Transverse colon (tissue), 4 donors: Measurements from ENCODE around the gene ABCG8. TPM values are rescaled to one million over a fixed set of nuclear protein-coding genes. Genes with fewer than 3 reads are reported as not detected.

Experiments
- DNase-seq: peaks from one replicate; pipeline ENCODE4 v3.0.0-alpha.2; 2019
- H3K27ac ChIP-seq, 4 donors: fragments of 200-600 bp; sonication (generic); 2 replicates each; pipeline ENCODE4 v1.5.1; 2016 to 2018; ENCODE audit warnings: inconsistent platforms in 4 of 4
- H3K27me3 ChIP-seq: fragments of 200-600 bp; sonication (generic); 2 replicates; pipeline ENCODE4 v1.5.1; 2017; ENCODE audit warnings: inconsistent platforms
- H3K36me3 ChIP-seq, 4 donors: fragments of 200-600 bp; sonication (generic); 2 replicates each; pipeline ENCODE4 v1.5.1; 2017 to 2019; ENCODE audit warnings: inconsistent platforms in 4 of 4
- H3K4me1 ChIP-seq, 4 donors: fragments of 200-600 bp; sonication (generic); 2 replicates each; pipeline ENCODE4 v1.5.1; 2017 to 2020; ENCODE audit warnings: inconsistent platforms in 4 of 4
- H3K4me3 ChIP-seq, 4 donors: fragments of 200-600 bp; sonication (generic); 1 replicate in 1 of 4; 2 replicates in 3 of 4; pipeline versions ENCODE4 v1.5.1 to v1.6.1; 2017 to 2019; ENCODE audit warnings: inconsistent platforms in 4 of 4
- H3K9me3 ChIP-seq, 2 donors: fragments of 200-600 bp; sonication (generic); 2 replicates each; pipeline ENCODE4 v1.5.1; 2017 to 2019; ENCODE audit warnings: inconsistent platforms in 2 of 2
- EP300 ChIP-seq: sonication (generic); formaldehyde crosslinking; IDR thresholded peaks from one replicate; pipeline ENCODE4 v1.6.1; 2017; ENCODE audit warnings: antibody characterized with exemption, low read depth
- POLR2A ChIP-seq: fragments of 450-650 bp; IDR thresholded peaks from one replicate; pipeline ENCODE4 v1.6.1; 2016; ENCODE audit warnings: antibody characterized with exemption, mild to moderate bottlenecking, moderate library complexity
- POLR2AphosphoS5 ChIP-seq, 3 donors: sonication (generic); formaldehyde crosslinking; IDR thresholded peaks; one replicate each; pipeline ENCODE4 v1.6.1; 2016; ENCODE audit warnings: antibody characterized with exemption in 3 of 3
- WGBS, 2 donors: methylation state at CpG; one replicate each; pipeline ENCODE4 v1.1.5; 2018; ENCODE audit warnings: low coverage in 1 of 2; 5-methylcytosine and 5-hydroxymethylcytosine counted together
- in situ Hi-C, 4 donors: fragments of 200-750 bp; cut with MboI; loops; one replicate each; pipeline versions ENCODE4 v1.15.0 to v1.15.1; 2017; ENCODE audit warnings: low sequenced_read_pairs in 3 of 4, low pct_ligation_motif_present in 1 of 4, low pct_unique_long_range_greater_than_20kb in 1 of 4
- intact Hi-C: fragments of 100-400 bp; cut with DNase I; formaldehyde crosslinking; loops from one replicate; pipeline ENCODE4 v1.15.1; 2023; ENCODE audit warnings: low total_unique reads
- total RNA-seq, 4 donors: library from RNA; depleted of rRNA; stranded (reverse); fragments of >200 nt; gene quantifications; one replicate each; pipeline ENCODE4 v1.1.0, GENCODE V29; 2016
- TF ChIP-seq, protein P1 (sequence below), 5 experiments: fragments of 200-600 bp in 3 of 5; fragments of 450-650 bp in 2 of 5; sonication (generic) in 3 of 5; IDR thresholded peaks; 1 replicate in 2 of 5; 2 replicates in 3 of 5; pipeline ENCODE4 v1.5.1; 2016 to 2017; ENCODE audit warnings: antibody characterized with exemption in 5 of 5, inconsistent platforms in 3 of 5, mild to moderate bottlenecking in 2 of 5, moderate library complexity in 1 of 5

The ABCG8 gene
- total RNA-seq, 4 donors from 2014 or later: 0.41 TPM; not detected in 3

DNA sequence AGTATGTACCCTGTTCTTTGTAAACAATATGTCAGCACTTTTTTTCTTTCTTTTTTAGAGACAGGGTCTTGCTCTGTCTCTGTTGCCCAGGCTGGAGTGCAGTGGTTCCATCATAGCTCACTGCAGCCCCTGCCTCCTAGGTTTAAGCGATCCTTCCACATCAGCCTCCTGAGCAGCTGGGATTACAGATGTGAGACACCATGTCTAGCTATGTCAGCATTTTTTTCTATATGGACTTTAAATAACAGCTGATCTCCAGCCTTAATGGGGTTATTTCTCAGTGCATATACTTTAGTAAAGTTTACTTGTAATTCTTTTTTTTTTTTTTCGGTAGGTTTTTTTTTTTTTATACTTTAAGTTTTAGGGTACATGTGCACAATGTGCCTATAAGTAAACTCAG, 26.8 kb upstream of the ABCG8 start:
- no peak overlapping the region for H3K27ac ChIP-seq
- in situ Hi-C loops: no loop called here
- TF ChIP-seq, protein P1, sequence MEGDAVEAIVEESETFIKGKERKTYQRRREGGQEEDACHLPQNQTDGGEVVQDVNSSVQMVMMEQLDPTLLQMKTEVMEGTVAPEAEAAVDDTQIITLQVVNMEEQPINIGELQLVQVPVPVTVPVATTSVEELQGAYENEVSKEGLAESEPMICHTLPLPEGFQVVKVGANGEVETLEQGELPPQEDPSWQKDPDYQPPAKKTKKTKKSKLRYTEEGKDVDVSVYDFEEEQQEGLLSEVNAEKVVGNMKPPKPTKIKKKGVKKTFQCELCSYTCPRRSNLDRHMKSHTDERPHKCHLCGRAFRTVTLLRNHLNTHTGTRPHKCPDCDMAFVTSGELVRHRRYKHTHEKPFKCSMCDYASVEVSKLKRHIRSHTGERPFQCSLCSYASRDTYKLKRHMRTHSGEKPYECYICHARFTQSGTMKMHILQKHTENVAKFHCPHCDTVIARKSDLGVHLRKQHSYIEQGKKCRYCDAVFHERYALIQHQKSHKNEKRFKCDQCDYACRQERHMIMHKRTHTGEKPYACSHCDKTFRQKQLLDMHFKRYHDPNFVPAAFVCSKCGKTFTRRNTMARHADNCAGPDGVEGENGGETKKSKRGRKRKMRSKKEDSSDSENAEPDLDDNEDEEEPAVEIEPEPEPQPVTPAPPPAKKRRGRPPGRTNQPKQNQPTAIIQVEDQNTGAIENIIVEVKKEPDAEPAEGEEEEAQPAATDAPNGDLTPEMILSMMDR (IDR thresholded peaks at IDR 0.05): no peak
- TF ChIP-seq EP300 (no peak), POLR2A (no peak), POLR2AphosphoS5 (IDR thresholded peaks at IDR 0.05) (no peak)

DNA sequence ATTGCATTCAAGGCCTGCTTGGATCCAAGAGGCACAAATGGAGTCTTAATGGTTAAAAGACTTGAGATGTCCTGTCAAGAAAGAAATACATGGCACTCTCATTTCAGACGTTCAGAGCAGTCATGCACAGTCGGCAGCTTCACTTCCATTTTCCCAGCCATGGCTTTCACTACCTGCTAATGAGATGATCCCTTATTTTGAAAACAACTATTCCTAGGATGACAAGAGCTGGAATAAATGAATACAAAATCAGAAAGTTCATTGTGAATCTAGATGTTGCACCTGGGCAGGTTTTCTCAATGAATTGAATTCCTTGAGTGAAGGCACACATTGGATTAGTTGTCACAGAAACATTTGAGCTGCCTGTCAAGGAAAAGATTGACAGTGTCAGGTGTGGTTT, 25.8 kb upstream of the ABCG8 start:
- DNase-seq: no peak
- no peaks in the 10 kb centered on the region for H3K27me3 ChIP-seq
- H3K4me3 ChIP-seq: no peak overlapping the region
- TF ChIP-seq, protein P1 (IDR thresholded peaks at IDR 0.05): no peak
- TF ChIP-seq EP300 (no peak), POLR2A (no peak), POLR2AphosphoS5 (IDR thresholded peaks at IDR 0.05) (no peak)
- in situ Hi-C loops (no loop called here), intact Hi-C loops (no loop called here)
- WGBS, 2 donors: 56 to 80% methylated on average over 1 to 2 of the region's 2 CpGs
- H3K9me3 ChIP-seq: no peaks in the 10 kb centered on the region
- no peak overlapping the region for H3K27ac ChIP-seq
- peaks cover 0 to 8% (median 0%) of the 10 kb centered on the region in 4 donors for H3K4me1 ChIP-seq
- H3K36me3 ChIP-seq: no peaks in the 10 kb centered on the region

More for the DNA sequence above, 26.8 kb upstream of the ABCG8 start:
- Histone ChIP-seq H3K4me3 (no peak overlapping the region), H3K9me3 (no peaks in the 10 kb centered on the region), H3K27me3 (no peaks in the 10 kb centered on the region), H3K36me3 (no peaks in the 10 kb centered on the region), H3K4me1 (peaks cover 0 to 11% (median 0%) of the 10 kb centered on the region in 4 donors)
- intact Hi-C loops: no loop called here
- DNase-seq: no peak
- 62 to 80% methylated on average over 2 of the region's 2 CpGs for WGBS, 2 donors

DNA sequence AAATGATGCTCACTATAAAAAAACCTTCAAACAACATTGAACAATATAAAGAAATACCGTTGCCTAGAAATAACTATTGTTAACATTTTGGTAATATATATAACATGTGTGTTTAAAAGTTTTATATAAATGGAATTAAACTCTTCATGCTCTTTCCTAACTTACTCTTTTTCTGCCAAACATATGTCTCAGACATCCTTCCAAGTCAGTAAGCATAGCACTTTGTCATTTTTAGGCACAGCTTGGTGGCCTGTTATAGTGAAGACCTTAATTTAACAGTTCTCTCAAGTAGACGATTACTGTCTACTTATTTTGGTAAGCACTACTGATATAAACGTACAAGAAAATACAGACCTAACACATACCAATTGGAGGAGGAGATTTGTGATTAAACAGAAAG, 24.1 kb upstream of the ABCG8 start:
- Histone ChIP-seq H3K36me3 (no peaks in the 10 kb centered on the region), H3K4me1 (peaks cover 0 to 16% (median 6%) of the 10 kb centered on the region in 4 donors), H3K9me3 (no peaks in the 10 kb centered on the region), H3K4me3 (no peak overlapping the region), H3K27me3 (no peaks in the 10 kb centered on the region), H3K27ac (no peak overlapping the region)
- intact Hi-C loops: no loop called here
- TF ChIP-seq POLR2A (no peak), POLR2AphosphoS5 (IDR thresholded peaks at IDR 0.05) (no peak), EP300 (no peak)
- TF ChIP-seq, protein P1 (IDR thresholded peaks at IDR 0.05): no peak
- WGBS, 2 donors: 85 to 93% methylated on average over 3 of the region's 3 CpGs
- in situ Hi-C loops: no loop called here
- no peak for DNase-seq

DNA sequence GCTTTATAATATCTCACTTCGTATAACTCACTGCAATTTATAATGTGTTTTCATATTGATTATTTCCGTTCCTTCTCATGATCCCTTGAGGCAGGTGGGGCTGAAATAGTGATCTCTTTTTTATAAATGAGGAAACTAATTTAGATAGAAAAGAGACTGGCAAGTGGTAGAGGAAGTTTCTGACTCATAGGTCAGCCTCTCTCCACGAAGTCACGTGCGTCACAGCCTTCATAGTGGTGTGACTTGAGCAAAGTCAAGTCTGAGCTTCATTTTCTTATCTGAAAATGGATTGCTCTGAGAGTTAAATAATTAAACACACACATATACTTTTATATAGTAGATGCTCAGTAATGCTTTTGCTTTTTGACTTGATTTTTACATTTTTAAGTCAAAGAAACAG, 20.0 kb upstream of the ABCG8 start:
- no peak overlapping the region for H3K4me3 ChIP-seq
- H3K27me3 ChIP-seq: no peaks in the 10 kb centered on the region
- no peaks in the 10 kb centered on the region for H3K9me3 ChIP-seq
- in situ Hi-C loops (no loop called here), intact Hi-C loops (no loop called here)
- H3K27ac ChIP-seq: peak overlapping the region; percentile 43 to 75 (median 70)
- WGBS, 2 donors: 26 to 42% methylated on average over 2 to 5 of the region's 5 CpGs
- peaks cover 0 to 22% (median 8%) of the 10 kb centered on the region in 4 donors for H3K4me1 ChIP-seq
- DNase-seq: peak; percentile 77
- H3K36me3 ChIP-seq: no peaks in the 10 kb centered on the region
- TF ChIP-seq POLR2A (no peak), POLR2AphosphoS5 (IDR thresholded peaks at IDR 0.05) (no peak), EP300 (no peak)
- TF ChIP-seq, protein P1 (IDR thresholded peaks at IDR 0.05): no peak
